Uterine smooth muscle cell (primary cell): ENCODE results near the gene TBC1D3. TPM values are rescaled to one million over a fixed set of nuclear protein-coding genes. Genes with fewer than 3 reads are reported as not detected.

Source experiments
- total RNA-seq: library from RNA; depleted of rRNA; stranded (reverse); fragments of >200 nt; gene quantifications from 2 replicates; pipeline ENCODE4 v1.2.3, GENCODE V29; 2014

The TBC1D3 gene
- not detected in 2 replicates for total RNA-seq

GRCh38 chr17:38192455-38192854 lies at the start of gene TBC1D3:
Gene TBC1D3, minus strand, starts transcription at chr17:38192555. Its CDS starts 1,526 bp downstream, at chr17:38191029.

Other genes with a start within 250 kb of the TBC1D3 start
- gene TBC1D3L, start 203.5 kb downstream of the TBC1D3 start, total RNA-seq: 2.1 and 3.9 TPM in 2 replicates
- gene TBC1D3D, start 188.6 kb downstream of the TBC1D3 start, total RNA-seq: 0.12 and 0.89 TPM in 2 replicates
- not detected in 2 replicates for gene TBC1D3C, start 123.9 kb downstream of the TBC1D3 start, total RNA-seq
- gene TBC1D3E, start 64.6 kb downstream of the TBC1D3 start, total RNA-seq: 0.11 TPM in 1 of 2 replicates, not detected in the other
- 30.7 and 33.0 TPM in 2 replicates for gene MRPL45, start 104.6 kb upstream of the TBC1D3 start, total RNA-seq
- under 0.01 TPM in 1 of 2 replicates, not detected in the other for gene GPR179, start 151.4 kb upstream of the TBC1D3 start, total RNA-seq
- 11.0 and 15.9 TPM in 2 replicates for gene SOCS7, start 159.3 kb upstream of the TBC1D3 start, total RNA-seq
- 37.5 and 57.9 TPM in 2 replicates for gene ARHGAP23, start 235.9 kb upstream of the TBC1D3 start, total RNA-seq